Natural killer cell (primary cell): ENCODE measurements around the gene RRP1B. TPM values are rescaled to one million over a fixed set of nuclear protein-coding genes. Genes with fewer than 3 reads are reported as not detected.

Experiments used
- ATAC-seq, 3 donors: fragments of 150-1000 bp in 2 of 3; fragments of 200-7000 bp in 1 of 3; cut with Tn5 transposase; 1 replicate in 1 of 3; 2 replicates in 2 of 3; pipeline ENCODE4 v1.10.0; 2021; ENCODE audit warnings: mild to moderate bottlenecking in 2 of 3, moderate library complexity in 2 of 3
- DNase-seq, 2 donors: peaks; one replicate each; pipeline versions ENCODE4 v3.0.0 to v3.0.0-alpha.2; 2013 to 2021; ENCODE audit warnings: mixed read lengths in 1 of 2
- H3K27ac ChIP-seq: one replicate; pipeline ENCODE4 v1.5.1; 2013; ENCODE audit warnings: mild to moderate bottlenecking, low read length
- H3K27me3 ChIP-seq: one replicate; pipeline ENCODE4 v1.6.1; 2013; ENCODE audit warnings: low read length; ENCODE audit not compliant: control insufficient read depth, insufficient read depth
- H3K36me3 ChIP-seq: one replicate; pipeline ENCODE4 v1.6.1; 2013; ENCODE audit warnings: low read length; ENCODE audit not compliant: control insufficient read depth, insufficient read depth
- H3K4me1 ChIP-seq: one replicate; pipeline ENCODE4 v1.6.1; 2013; ENCODE audit warnings: low read length; ENCODE audit not compliant: control insufficient read depth, insufficient read depth
- H3K4me3 ChIP-seq: one replicate; pipeline ENCODE4 v1.5.1; 2013; ENCODE audit warnings: low read length
- H3K9me3 ChIP-seq: one replicate; pipeline ENCODE4 v1.6.1; 2013; ENCODE audit warnings: low read length; ENCODE audit not compliant: control insufficient read depth, insufficient read depth
- H3K27ac Mint-ChIP-seq, 2 donors: one replicate each; pipeline ENCODE4 v1.8.0; 2022; ENCODE audit warnings: mild to moderate bottlenecking in 2 of 2, mixed read lengths in 2 of 2, moderate library complexity in 1 of 2
- H3K27me3 Mint-ChIP-seq, 2 donors: one replicate each; pipeline ENCODE4 v1.8.0; 2022; ENCODE audit warnings: low read depth in 2 of 2, mixed read lengths in 2 of 2
- H3K36me3 Mint-ChIP-seq: one replicate; pipeline ENCODE4 v1.8.0; 2022; ENCODE audit warnings: mixed read lengths
- H3K4me1 Mint-ChIP-seq, 2 donors: one replicate each; pipeline ENCODE4 v1.8.0; 2022; ENCODE audit warnings: mixed read lengths in 2 of 2
- H3K4me3 Mint-ChIP-seq: one replicate; pipeline ENCODE4 v1.8.0; 2022; ENCODE audit warnings: mild to moderate bottlenecking, moderate library complexity, mixed read lengths
- H3K9me3 Mint-ChIP-seq, 2 donors: one replicate each; pipeline ENCODE4 v1.8.0; 2022; ENCODE audit warnings: mixed read lengths in 2 of 2
- WGBS: methylation state at CpG from one replicate; pipeline ENCODE4 v1.1.7; 2013; ENCODE audit warnings: missing lambda C conversion rate; ENCODE audit not compliant: insufficient coverage; 5-methylcytosine and 5-hydroxymethylcytosine counted together
- intact Hi-C: fragments of 100-400 bp; cut with micrococcal nuclease; formaldehyde crosslinking; loops from one replicate; pipeline ENCODE4 v1.14.2; 2022
- total RNA-seq, 4 donors: library from RNA; stranded (reverse); fragments of 120-200 nt in 1 of 4; gene quantifications; one replicate each; pipeline versions ENCODE4 v1.2.3 to v1.2.4, GENCODE V29; 2013 to 2022
- TF ChIP-seq, protein P1 (sequence below): fragments of 200-600 bp; IDR thresholded peaks from one replicate; pipeline ENCODE4 v1.8.0; 2022; ENCODE audit warnings: antibody characterized with exemption

Gene RRP1B
- total RNA-seq, 3 donors from 2014 or later (not counting 1 experiment from before 2014, with no cell fraction given) = 18.1 to 28.4 (median 25.0) TPM

DNA sequence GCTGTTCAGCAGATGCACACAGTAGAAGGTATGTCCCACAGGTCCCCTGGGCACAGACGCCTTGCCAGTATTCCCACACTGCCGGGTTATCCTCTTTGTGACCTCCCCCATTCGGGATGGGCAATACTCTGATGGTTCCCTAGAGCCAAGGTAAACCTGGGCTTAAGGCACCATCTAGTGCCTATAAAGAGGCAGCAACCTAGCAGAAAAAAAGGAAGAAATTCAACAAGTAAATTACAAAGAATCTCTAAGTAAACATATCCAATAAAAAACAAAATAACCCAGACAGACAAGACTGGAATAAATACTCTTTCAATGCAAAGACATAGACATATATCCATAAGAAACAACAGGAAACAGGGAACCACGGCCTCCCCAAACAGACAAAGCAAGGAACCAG lies 39.5 kb upstream of the RRP1B start:
- Histone ChIP-seq H3K36me3 (no peaks in the 10 kb centered on the region), H3K27me3 (no peaks in the 10 kb centered on the region), H3K4me1 (no peaks in the 10 kb centered on the region), H3K4me3 (no peak overlapping the region), H3K27ac (no peak overlapping the region), H3K9me3 (peaks cover 12% of the 10 kb centered on the region)
- Mint-ChIP-seq H3K9me3 (peaks cover 4 to 5% of the 10 kb centered on the region in 2 donors), H3K36me3 (peaks cover 10% of the 10 kb centered on the region), H3K4me1 (no peaks in the 10 kb centered on the region), H3K4me3 (no peak overlapping the region), H3K27ac (no peak overlapping the region), H3K27me3 (peaks cover 12 to 25% of the 10 kb centered on the region in 2 donors)
- ATAC-seq = no peak
- intact Hi-C loops = no loop called here
- DNase-seq = no peak
- TF ChIP-seq, protein P1, sequence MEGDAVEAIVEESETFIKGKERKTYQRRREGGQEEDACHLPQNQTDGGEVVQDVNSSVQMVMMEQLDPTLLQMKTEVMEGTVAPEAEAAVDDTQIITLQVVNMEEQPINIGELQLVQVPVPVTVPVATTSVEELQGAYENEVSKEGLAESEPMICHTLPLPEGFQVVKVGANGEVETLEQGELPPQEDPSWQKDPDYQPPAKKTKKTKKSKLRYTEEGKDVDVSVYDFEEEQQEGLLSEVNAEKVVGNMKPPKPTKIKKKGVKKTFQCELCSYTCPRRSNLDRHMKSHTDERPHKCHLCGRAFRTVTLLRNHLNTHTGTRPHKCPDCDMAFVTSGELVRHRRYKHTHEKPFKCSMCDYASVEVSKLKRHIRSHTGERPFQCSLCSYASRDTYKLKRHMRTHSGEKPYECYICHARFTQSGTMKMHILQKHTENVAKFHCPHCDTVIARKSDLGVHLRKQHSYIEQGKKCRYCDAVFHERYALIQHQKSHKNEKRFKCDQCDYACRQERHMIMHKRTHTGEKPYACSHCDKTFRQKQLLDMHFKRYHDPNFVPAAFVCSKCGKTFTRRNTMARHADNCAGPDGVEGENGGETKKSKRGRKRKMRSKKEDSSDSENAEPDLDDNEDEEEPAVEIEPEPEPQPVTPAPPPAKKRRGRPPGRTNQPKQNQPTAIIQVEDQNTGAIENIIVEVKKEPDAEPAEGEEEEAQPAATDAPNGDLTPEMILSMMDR = no peak
- WGBS = 91% methylated on average over 4 of the region's 4 CpGs

DNA sequence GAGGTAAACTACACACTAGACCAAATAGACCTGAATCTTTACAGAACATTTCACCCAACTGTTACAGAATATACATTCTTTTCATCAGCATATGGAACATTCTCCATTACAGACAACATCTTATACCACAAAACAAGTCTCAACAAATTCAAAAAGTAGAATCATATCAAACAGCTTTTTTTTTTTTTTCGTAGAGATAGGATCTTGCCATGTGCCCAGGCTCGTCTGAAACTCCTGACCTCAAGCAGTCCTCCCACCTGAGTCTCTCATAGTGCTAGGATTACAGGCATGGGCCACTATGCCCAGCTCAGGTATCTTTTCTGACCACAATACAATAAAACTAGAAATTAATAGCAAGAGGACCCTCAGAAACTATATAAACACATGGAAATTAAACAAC lies 36.6 kb upstream of the RRP1B start:
- H3K27ac Mint-ChIP-seq = no peak overlapping the region
- H3K36me3 Mint-ChIP-seq = peaks cover 10% of the 10 kb centered on the region
- Histone ChIP-seq H3K4me1 (no peaks in the 10 kb centered on the region), H3K9me3 (peaks cover 12% of the 10 kb centered on the region), H3K4me3 (no peak overlapping the region), H3K27me3 (no peaks in the 10 kb centered on the region), H3K27ac (no peak overlapping the region), H3K36me3 (no peaks in the 10 kb centered on the region)
- 69% methylated on average over 2 of the region's 2 CpGs for WGBS
- no peak for DNase-seq
- H3K9me3 Mint-ChIP-seq = peaks cover 4 to 5% of the 10 kb centered on the region in 2 donors
- H3K27me3 Mint-ChIP-seq = peaks cover 13 to 33% of the 10 kb centered on the region in 2 donors
- TF ChIP-seq, protein P1 = no peak
- ATAC-seq = no peak
- H3K4me3 Mint-ChIP-seq = no peak overlapping the region
- intact Hi-C loops = no loop called here
- H3K4me1 Mint-ChIP-seq = no peaks in the 10 kb centered on the region

DNA sequence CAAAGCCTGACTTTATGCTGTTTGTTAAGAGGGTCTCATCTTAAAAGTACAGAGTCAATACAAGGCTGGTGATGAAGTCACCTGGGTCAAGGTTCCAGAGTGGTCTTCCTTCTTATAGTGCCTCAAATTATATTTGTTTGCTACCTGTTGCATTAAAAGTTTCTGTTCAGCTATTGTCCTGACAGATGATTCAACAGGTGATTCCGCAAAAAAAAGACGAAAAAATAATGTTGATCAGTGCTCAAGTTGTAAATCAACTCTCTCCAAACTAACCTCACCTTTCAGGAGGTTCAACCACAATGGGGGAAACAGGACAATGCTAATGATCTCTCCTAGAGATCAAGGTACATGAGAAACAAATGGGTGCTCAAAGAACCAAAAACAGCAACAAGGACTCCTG lies 35.8 kb upstream of the RRP1B start:
- no peak overlapping the region for H3K27ac Mint-ChIP-seq
- Histone ChIP-seq H3K27ac (no peak overlapping the region), H3K27me3 (no peaks in the 10 kb centered on the region), H3K9me3 (peaks cover 12% of the 10 kb centered on the region), H3K36me3 (no peaks in the 10 kb centered on the region), H3K4me1 (no peaks in the 10 kb centered on the region), H3K4me3 (no peak overlapping the region)
- intact Hi-C loops = no loop called here
- DNase-seq (no peak), ATAC-seq (no peak)
- TF ChIP-seq, protein P1 = no peak
- H3K4me1 Mint-ChIP-seq = no peaks in the 10 kb centered on the region
- no peak overlapping the region for H3K4me3 Mint-ChIP-seq
- peaks cover 4 to 5% of the 10 kb centered on the region in 2 donors for H3K9me3 Mint-ChIP-seq
- peaks cover 10% of the 10 kb centered on the region for H3K36me3 Mint-ChIP-seq
- WGBS = 92% methylated on average over 2 of the region's 2 CpGs
- H3K27me3 Mint-ChIP-seq = peaks cover 17 to 39% of the 10 kb centered on the region in 2 donors

DNA sequence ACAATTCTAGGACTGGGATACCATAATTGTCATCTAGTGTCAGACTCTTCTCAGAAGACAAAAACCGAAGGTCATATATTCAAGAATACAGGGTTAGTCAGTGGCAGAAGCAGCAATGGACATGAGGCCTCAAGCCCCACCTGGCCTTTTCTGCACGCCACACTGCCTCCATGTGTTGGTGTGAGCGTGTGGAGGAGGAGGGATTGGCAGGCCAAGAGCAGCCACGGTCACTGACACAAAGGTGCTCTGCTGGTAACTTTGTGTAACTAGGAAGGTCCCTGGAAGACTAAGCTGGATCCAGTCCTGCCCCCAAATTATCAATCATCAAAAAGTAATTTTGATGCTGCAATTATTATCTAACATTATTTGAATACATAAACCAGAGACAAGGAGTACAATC lies 35.0 kb upstream of the RRP1B start:
- 90% methylated on average over 4 of the region's 4 CpGs for WGBS
- Mint-ChIP-seq H3K4me3 (no peak overlapping the region), H3K27me3 (peaks cover 17 to 39% of the 10 kb centered on the region in 2 donors), H3K36me3 (peaks cover 10% of the 10 kb centered on the region), H3K9me3 (peaks cover 4 to 5% of the 10 kb centered on the region in 2 donors), H3K4me1 (no peaks in the 10 kb centered on the region), H3K27ac (no peak overlapping the region)
- TF ChIP-seq, protein P1 = no peak
- H3K4me3 ChIP-seq = no peak overlapping the region
- intact Hi-C loops = no loop called here
- H3K4me1 ChIP-seq = no peaks in the 10 kb centered on the region
- no peaks in the 10 kb centered on the region for H3K27me3 ChIP-seq
- no peak overlapping the region for H3K27ac ChIP-seq
- no peaks in the 10 kb centered on the region for H3K36me3 ChIP-seq
- no peak for ATAC-seq
- DNase-seq = no peak
- H3K9me3 ChIP-seq = peaks cover 12% of the 10 kb centered on the region
